T-helper 9 cell (primary cell): ENCODE results near the gene TMEM135.
"Not testable (repeated sequence)": the region's sequence is repeated elsewhere in the genome, so short reads cannot be mapped to it uniquely, and the experiment has no call there.

ENCODE experiments used
- DNase-seq: peaks from one replicate; pipeline ENCODE4 v3.0.0-alpha.2; 2020
- total RNA-seq, 2 donors: gene quantifications; one replicate each; lab custom pipeline; 2026; lab: John Stamatoyannopoulos, UW

Gene TMEM135
- total RNA-seq = 19.4 to 32.1 reads per million in 2 donors

GRCh38 chr11:87037450-87038234 is at the start of gene TMEM135:
TSS of gene TMEM135 (plus strand) at chr11:87037934. CDS start at chr11:87038046, 112 bp downstream.
- DNase-seq = peak; percentile 82

DNA sequence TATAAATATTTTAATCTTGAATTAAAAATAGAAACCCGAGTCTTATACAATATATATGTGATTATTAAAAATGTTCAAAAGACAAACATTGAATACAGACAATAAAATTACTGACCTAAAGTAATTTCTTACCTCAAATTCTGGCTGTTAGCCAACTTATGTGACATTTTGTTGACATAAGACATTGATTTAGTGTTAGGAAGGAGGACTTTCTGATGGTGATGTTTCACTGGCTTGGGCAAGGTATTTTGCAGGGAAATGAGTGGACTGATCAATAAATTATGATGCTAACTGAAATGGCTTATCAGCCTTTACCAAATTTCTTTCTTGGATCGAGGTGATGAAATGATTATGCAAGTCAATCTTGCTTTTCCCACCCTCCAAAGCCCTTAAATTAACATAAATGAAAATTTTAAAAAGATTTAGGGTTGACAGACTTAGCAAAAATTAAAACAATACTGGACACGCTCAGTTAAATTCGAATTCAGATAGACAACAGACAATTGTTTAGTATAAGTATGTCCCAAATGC is 49.3 kb upstream of the TMEM135 start:
- no peak for DNase-seq

- DNase-seq = no peak
Observed at GRCh38 chr11:86990031-86990430, 47.7 kb upstream of the TMEM135 start.

- no peak for DNase-seq
Observed at GRCh38 chr11:86990515-86990914, 47.2 kb upstream of the TMEM135 start.

GRCh38 chr11:86991341-86991740 is 46.4 kb upstream of the TMEM135 start:
- DNase-seq = no peak

DNA sequence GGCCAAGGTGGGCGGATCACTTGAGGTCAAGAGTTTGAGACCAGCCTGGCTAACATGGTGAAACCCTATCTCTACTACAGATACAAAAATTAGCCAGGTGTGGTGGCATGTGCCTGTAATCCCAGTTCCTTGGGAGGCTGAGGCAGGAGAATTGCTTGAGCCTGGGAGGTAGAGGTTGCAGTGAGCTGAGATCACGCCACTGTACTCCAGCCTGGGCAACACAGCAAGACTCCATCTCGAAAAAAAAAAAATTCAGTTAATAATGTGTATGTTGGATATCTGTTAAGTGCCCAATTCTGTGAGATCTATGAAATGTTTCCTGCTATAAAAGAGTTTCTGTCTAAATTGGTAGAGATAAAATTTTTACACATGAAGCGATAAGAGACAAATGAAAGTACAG is 45.4 kb upstream of the TMEM135 start:
- DNase-seq = not testable (repeated sequence)

DNA sequence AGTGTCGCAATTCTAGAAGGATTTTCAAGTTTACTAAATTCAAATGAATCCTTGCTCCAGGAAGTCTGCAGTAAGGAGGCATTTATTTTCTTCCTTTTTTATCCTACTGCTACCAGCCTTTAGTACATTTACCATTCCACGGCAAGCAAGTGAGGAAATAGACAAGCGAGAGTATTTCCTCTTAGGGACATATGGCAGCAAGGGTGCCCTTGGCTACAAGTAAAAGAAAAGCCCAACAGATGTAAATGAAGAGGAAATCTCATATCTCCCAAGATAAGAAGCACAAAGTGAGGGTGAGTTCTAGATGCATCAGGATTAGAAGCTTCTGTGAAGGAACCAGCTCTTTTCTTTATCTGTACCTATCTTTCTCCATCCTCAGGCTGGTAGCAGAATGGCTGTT is 44.7 kb upstream of the TMEM135 start:
- no peak for DNase-seq

DNA sequence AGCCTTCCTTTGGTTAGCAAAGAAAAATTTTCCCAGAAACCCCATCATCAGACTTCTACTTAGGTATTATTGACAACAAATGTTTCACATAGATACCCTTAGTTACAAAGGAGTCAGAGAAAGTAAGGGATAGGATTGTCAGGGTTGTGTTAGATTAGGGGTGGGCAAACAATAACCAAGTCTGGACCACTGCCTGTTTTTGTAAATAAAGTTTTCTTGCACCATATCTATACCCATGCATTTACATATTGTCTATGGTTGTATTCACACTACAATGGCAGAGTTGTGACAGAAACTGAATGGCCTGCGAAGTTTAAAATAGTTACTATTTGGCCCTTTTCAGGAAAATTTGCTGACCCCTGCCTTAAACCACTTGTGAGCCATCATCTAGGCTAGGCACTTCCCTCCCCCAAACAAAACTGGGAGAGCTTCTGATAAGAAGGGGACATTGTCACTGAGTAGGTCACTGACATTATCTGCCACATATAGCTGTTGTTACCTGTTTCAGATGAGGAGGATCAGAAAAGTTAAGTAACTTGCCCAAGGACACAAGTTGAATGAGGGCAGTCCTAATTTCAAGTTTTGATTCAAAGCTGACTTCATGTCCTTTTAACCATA is 40.7 kb upstream of the TMEM135 start:
- no peak for DNase-seq

DNA sequence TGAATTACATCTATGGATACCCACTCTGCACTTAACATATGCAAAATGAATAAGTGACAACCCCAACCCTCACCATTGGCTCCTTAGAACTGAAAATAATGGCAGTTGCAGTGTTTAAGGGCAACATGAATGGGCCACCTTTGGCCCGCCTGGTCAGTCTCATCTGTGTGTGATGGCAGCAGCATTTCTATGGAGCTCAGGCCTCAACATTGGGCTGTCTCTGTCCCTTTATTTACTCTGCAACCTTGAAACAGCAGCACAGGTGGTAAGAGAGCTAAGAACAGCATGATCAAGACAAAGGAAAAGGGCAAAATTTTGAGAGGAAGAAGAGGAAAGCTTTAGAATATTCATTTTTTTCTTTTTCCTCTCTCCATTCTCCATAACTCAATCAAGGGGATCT is 38.3 kb upstream of the TMEM135 start:
- no peak for DNase-seq

GRCh38 chr11:86999859-87000753 is 37.6 kb upstream of the TMEM135 start:
- DNase-seq = no peak

GRCh38 chr11:87002918-87003317 is 34.8 kb upstream of the TMEM135 start:
- DNase-seq = no peak

DNA sequence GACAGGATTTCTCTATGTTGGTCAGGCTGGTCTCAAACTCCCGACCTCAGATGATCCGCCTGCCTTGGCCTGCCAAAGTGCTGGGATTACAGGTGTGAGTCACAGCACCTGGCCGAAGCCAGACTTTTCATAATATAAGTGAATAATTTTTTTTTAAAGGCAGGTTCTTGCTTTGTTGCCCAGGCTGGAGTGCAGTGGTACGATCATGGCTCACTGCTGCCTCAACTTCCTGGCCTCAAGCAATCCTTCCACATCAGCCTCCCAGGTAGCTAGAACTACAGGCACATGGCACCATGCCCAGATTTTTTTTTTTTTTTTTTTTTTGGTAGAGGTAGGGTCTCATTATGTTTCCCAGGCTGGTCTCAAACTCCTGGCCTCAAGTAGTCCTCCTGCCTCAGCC is 33.5 kb upstream of the TMEM135 start:
- not testable (repeated sequence) for DNase-seq

DNA sequence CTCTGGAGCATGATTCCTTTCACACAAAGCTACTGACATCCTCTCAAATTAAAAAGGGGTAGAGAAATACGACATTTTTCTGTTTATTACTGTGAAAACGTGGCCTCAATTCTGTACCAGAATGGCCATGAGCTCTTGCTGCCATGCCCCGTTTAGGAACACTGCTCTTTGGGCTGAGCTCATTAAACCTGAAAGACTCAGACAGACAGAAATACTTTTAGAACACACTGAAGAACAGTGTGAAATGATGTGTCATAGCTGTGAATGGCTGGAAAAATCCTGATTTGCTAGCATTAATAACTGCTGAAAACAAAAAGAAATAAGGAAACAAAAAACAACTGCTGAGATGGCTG is 32.2 kb upstream of the TMEM135 start:
- DNase-seq = no peak

GRCh38 chr11:87006035-87006434 is 31.7 kb upstream of the TMEM135 start:
- no peak for DNase-seq

DNA sequence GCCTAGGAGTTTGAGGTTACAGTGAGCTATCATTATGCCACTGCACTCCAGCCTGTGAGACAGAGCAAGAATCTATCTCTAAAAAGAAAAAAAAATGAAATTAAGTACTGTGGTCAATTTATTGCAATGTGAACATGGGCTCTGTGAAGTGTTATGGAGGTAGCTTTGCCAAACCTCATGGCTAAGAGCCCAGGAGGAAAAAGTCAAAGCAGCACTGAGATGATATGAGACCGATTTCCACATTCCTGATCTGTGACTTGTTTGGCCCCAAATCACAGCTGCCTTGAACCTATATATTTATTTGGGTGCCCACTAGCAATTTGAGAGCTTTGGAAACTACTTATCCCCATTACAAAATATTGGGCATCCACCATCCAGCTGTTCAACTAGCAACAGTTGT is 29.8 kb upstream of the TMEM135 start:
- no peak for DNase-seq

DNA sequence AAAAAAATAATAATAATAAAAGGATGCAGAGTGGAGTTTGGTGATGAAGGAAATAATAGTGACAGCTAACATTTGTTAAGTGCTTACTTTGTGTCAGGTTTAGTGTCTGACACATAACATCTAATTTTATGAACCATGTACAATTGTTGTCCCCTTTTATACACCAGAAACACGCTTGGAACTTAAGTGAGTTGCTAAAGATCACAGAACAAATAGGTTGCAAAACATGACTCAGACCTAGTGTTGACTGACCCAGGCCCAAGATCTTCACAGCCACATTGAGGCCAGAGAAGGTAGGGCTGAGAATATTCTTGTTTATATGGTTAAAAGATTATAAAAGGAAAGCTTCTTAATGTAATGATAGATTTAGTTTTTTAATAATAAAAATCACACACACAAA is 25.6 kb upstream of the TMEM135 start:
- DNase-seq = no peak

- DNase-seq = no peak
Observed at GRCh38 chr11:87012673-87013072, 25.1 kb upstream of the TMEM135 start.

DNA sequence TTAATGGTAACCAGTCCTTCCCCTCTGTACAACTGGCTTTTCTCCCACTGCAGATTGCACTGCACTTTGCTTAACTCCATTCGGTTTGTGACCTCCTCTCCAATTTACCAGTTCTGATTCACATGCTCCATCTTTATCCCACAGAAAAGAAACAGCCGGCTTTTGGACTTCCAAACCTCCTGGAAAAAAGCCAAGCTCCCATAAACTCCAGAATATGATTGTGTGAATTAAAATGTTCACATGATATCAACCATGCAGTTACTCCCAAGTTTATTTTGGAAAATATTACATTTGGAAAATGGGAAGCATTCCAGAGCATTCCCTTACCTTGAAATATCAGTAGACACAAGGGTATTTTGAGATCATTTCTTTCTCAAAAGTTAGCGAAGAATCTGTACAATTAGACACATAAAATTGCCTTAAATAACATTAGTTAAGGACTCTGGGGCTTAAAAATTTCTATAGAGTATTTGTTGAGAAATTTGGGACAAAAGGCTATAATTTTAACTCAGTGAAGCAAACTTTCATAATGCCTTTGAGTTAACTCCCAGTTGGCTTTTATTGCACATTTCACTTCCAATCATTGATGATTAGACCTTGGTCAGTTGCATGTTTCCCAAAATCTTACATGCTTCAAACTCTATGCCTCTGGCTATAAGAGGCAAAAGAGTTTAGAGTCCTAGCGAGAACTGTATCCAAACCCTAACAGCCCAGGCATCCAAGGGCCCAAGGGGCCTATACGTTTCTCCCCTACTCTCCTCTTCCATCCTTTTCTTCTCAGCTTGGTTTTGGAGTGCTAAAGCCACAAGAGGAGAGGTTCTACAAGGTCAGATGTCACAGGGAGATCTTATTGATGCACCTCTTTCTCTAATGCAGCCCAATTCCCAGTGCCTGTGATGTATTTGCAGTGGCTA is 23.6 kb upstream of the TMEM135 start:
- no peak for DNase-seq

DNA sequence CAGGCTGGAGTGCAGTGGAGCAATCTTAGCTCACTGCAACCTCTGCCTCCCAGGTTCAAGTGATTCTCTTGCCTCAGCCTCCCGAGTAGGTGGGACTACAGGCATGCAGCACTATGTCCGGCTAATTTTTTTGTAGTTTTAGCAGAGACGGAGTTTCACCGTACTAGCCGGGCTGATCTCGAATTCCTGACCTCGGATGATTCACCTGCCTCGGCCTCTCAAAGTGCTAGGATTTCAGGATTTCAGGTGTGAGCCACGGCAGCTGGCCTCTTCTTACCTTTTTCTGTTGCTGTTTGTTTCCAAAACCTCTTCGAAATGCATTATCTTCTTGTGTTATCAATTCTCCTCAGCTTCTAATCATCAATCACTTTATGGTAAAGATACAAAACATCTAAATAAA is 22.1 kb upstream of the TMEM135 start:
- DNase-seq = no peak

GRCh38 chr11:87019613-87020271 is 18.0 kb upstream of the TMEM135 start:
- DNase-seq = no peak

DNA sequence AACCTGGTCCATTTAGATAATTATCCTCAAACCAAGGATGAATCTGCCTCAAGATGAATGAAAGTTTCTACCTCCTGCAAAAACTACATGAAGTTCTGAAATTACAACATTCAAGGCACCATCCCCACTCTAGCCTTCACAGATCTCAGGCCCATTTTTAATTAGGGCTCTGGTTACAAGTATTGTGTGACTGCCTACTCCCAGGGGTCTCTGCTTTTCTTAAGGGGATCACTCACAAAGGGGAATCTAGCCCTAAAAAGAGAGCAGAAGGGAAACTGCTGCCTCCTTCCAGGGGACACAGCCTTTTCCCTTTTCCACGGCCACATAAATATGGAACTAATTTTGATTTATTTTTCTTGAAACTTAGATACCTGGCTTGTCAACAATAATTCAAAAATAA is 17.4 kb upstream of the TMEM135 start:
- DNase-seq = no peak
